Gastrocnemius medialis (tissue), 4 donors: ENCODE measurements around the gene SAMHD1.

Source experiments
- POLR2A ChIP-seq, 2 donors: fragments of 450-650 bp; IDR thresholded peaks; one replicate each; pipeline ENCODE4 v1.6.1; 2017; ENCODE audit warnings: antibody characterized with exemption in 2 of 2, mild to moderate bottlenecking in 2 of 2, moderate library complexity in 2 of 2
- TF ChIP-seq, protein P1 (sequence below), 5 experiments: fragments of 450-650 bp in 3 of 5; fragments of 200-600 bp in 2 of 5; sonication (generic) in 2 of 5; IDR thresholded peaks in 4 of 5; conservative IDR thresholded peaks in 1 of 5; 1 replicate in 4 of 5; 2 replicates in 1 of 5; pipeline ENCODE4 v1.5.1; 2016 to 2019; ENCODE audit warnings: antibody characterized with exemption in 5 of 5, mild to moderate bottlenecking in 3 of 5, moderate library complexity in 3 of 5

DNA sequence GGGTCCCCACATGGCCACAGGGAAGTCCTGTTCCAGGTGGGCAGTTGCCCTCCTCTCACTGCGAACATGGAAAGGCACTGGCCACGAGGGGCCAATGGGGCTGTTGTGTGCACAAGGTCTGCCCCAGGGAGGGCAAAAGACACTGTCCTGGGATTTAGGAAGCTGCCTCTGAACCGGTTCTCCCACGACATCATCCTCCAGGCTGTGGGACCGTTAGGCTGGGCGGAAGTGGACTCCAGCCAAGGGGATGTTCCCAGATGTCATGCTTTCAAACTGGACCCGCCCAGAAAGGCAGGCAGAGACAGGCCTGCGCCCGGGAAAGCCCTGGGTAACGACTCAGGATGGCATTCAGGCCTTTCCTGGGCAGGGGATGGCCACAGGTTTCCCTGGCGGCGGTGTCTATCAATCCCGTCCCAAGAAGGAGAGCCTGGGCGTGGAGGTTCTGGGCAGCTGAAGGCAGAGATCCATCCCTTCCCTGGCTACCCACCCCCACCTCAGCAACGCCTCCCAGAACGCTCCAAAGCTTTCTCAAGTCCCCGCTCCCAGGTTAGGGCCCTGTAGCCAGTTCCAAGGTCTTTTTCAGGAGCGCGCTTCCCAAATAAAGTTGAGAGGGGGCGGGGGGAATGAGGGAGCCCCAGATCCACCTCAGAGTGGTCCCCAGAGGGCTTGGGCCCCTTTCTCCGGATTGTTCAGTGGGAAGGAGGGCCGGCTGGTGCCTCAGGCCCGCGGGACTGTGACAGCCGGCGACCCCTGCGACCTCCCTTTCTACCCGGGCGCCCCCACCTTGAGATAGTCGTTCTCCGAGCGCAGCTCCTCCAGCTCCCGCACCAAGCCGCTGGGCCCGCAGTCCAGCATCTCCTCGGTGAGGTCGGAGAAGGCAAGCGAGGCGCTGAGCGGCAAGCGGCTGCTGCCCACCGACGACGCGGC lies 89.4 kb downstream of the SAMHD1 start:
- TF ChIP-seq, protein P1, sequence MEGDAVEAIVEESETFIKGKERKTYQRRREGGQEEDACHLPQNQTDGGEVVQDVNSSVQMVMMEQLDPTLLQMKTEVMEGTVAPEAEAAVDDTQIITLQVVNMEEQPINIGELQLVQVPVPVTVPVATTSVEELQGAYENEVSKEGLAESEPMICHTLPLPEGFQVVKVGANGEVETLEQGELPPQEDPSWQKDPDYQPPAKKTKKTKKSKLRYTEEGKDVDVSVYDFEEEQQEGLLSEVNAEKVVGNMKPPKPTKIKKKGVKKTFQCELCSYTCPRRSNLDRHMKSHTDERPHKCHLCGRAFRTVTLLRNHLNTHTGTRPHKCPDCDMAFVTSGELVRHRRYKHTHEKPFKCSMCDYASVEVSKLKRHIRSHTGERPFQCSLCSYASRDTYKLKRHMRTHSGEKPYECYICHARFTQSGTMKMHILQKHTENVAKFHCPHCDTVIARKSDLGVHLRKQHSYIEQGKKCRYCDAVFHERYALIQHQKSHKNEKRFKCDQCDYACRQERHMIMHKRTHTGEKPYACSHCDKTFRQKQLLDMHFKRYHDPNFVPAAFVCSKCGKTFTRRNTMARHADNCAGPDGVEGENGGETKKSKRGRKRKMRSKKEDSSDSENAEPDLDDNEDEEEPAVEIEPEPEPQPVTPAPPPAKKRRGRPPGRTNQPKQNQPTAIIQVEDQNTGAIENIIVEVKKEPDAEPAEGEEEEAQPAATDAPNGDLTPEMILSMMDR (IDR thresholded peaks at IDR 0.05 in 4 of 5, conservative IDR thresholded peaks at IDR 0.05 in 1 of 5): no peak
- TF ChIP-seq POLR2A (IDR thresholded peaks at IDR 0.05): peak; percentile 53 to 73
